Activated effector memory CD4-positive, alpha-beta T cell treated with anti-CD3 and anti-CD28 coated beads, Interleukin-2, amount 50 U/mL, for 16 hours (primary cell): ENCODE results near the gene CAPN7.

ENCODE experiments used
- DNase-seq: peaks from one replicate; pipeline ENCODE4 v3.0.0-alpha.2; 2020

The CAPN7 gene

DNA sequence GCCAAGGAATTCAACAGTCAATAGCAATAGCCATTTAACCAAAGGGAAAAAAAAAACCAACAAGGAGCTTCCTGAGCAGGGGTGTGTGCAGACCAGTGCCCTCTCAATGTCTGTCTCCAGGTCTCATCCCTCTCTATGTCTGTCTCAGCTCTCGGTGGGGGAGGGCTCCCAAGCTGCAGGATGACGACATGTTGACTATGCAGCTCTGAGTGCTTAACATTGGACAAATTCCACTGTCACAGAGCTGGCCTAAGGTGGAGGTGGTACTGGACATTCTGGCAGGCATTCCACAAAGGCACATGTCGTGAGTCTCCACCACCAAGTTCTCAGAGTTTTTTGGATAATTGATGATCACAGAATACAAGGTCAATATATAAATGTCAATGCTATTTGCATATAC, 2.0 kb upstream of the CAPN7 start:
- DNase-seq: no peak

GRCh38 chr3:15205482-15205933, 538 bp upstream of the CAPN7 start:
- no peak for DNase-seq

DNA sequence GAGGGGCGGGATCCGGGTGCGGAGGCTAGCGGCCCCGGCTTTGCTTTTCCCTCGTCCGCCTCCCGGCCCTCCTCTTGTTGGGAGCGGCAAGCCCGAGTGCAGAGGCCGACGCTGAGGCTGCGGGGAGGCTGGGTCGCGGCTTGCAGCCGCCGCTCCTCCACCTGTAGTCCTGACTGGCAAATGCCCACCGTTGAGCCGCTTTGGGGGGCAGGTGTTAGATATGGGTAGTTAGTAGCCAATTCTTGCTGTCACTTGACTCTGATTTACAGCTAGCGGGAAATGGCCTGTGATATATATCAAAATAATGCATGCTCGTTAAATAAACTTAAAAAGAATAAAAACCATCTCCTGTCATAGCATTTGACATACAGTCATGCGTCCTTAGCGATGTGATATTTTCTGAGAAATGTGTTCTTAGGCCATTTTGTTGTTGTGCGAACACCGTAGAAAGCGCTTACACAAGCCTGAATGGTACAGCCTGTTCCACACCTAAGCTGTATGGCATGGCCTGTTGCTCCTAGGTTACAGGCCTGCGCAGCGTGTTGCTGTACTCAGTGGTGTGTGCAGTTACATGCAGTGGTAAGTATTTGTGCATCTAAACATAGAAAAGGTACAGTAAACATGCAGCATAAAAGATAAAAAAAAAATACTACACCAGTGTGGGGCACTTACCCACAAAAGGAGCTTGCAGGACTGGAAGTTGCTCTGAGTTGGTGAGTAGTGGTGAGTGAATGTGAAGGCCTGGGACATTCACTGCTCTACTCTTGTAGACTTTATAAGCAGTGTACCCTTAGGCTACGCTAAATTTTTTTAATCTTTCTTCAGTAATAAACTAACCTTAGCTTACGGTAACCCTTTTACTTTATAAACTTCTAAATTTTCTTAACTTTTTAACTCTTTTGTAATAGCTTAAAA, 873 bp downstream of the CAPN7 start:
- DNase-seq: peak; percentile 68

DNA sequence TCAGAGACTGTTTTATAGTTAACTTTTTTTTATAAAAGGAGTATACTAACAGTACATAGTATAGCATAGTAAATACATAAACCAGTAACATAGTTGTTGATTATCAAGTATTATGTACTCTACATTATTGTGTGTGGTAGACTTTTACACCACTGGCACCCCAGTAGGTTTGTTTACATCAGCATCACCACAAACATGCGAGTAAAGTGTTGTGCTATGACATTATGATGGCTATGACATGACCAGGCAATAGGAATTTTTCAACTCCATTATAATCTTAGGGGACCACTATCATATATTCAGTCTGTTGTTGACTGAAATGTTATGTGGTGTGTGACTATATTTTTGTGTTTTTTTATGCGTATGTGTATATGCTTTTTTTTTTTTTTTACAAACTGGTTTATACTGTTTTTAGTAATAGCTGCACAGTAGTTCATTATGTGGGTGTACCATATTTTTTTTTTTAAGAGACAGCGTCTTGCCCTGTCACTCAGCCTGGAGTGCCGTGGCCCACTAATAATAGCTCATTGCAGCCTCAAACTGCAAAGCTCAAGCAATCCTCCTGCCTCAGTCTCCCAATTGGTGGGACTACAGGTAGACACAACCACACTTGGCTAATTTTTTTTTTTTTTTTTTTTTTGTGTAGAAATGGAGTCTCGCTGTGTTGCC, 1.9 kb downstream of the CAPN7 start:
- DNase-seq: no peak

- no peak for DNase-seq
Measured at GRCh38 chr3:15211937-15212336, 5.9 kb downstream of the CAPN7 start.

GRCh38 chr3:15214758-15215157, 8.7 kb downstream of the CAPN7 start:
- no peak for DNase-seq

GRCh38 chr3:15215996-15216395, 9.9 kb downstream of the CAPN7 start:
- no peak for DNase-seq

DNA sequence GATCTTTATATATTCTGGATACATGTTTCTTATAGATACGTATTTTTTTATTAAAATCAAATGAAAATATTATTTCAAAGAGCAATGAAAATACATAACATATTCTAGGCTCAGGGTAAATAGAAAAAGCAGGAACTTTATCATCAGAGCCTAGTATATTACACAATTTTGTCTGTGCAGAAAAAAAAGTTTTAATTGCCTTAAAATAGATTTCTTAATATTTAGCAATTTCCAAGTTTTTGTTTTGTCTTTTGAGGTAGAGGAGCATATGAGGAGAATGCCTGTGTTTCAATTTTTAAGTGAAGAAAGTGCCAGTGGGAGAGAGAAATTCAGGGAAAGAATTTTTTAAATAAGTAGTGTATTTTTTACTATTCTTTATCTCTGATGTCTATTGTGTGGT, 10.5 kb downstream of the CAPN7 start:
- no peak for DNase-seq

GRCh38 chr3:15217011-15217671, 11.1 kb downstream of the CAPN7 start:
- DNase-seq: no peak

DNA sequence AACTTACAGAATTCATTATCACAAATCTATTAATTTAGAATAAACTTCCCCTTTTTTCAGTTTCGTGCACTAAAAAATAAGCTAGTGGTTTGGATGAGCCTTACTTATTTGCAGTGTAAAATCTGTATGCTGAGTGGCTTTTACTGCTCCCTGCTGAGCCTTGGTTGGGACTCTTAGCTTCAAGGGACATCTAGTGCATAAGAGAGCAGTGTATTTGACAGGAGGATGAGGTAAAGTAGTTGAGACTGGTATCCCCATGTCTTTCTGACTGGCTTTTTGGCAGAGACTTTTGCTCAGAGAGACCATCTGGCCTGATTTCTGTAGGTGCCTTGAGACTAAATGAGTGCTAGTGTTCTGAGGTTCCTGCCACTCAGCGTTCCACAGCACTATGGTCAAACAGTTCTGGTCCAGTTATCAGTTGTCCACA, 11.8 kb downstream of the CAPN7 start:
- DNase-seq: no peak

- DNase-seq: no peak
Measured at GRCh38 chr3:15218689-15219088, 12.6 kb downstream of the CAPN7 start.

DNA sequence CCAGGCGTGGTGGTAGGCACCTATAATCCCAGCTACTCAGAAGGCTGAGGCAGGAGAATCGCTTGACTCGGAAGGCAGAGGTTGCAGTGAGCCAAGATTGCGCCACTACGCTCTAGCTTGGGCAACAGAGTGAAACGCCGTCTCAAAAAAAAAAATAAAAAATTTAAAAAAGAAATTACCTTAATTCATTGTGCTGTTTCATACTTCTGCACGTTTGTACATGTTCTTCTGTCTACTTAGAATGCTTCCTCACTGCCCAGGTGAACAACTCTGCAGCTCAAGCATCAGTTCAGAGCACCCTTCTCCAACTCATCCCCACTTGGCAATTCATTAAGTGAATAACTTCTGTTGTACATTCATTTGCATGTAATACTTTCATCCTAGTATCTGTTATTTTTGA, 14.0 kb downstream of the CAPN7 start:
- DNase-seq: no peak

DNA sequence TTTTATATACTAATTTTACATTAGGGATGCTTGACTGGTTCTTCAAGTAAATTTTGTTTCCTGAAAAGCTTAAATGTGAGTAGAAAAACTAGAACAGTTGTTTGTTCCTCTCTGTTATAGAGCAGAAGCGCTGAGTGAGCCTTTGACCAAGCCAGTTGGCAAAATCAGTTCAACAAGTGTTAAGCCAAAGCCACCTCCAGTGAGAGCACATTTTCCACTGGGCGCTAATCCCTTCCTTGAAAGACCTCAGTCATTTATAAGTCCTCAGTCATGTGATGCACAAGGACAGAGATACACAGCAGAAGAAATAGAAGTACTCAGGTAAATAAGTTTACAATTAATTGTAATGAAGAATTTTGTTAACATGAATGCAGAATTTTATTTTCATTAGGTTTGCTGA, 14.6 kb downstream of the CAPN7 start:
- no peak for DNase-seq

- no peak for DNase-seq
Measured at GRCh38 chr3:15221574-15222217, 15.7 kb downstream of the CAPN7 start.

DNA sequence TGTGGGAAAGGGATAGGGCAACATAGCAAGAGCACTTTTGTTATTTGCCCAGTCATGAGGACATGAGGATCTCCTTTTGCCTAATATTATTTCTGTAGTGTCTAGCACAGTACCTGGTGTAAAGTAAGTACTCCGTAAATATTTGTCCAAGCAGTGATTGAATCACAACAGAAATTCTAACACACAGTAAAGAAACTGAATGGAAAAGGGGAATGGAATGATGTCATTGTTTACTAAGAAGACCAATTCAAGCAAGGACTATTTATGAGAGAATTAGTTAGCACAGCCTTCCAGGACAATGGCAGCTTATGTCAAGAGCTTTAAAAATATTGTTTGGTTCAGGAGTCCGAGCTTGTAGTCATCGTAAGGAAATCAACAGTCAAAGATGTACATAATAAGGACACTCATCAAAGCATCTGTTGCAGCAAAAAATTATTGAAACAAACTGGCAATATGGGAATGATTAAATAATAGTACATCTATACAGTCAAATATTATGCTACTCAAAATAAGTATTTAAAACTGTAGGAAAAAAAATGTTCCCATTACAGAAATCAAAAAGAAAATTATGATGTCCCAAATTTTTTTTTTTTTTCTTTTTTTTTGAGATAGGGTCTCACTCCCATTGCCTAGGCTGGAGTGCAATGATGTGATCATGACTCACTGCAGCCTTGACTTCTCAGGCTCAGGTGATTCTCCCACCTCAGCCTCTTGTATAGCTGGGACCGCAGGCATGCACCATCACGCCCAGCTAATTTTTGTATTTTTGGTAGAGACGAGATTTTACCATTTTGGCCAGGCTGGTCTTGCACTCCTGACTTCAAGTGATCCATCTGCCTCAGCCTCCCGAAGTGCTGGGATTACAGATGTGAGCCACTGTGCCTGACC, 17.9 kb downstream of the CAPN7 start:
- DNase-seq: no peak

GRCh38 chr3:15228147-15228546, 22.1 kb downstream of the CAPN7 start:
- no peak for DNase-seq

DNA sequence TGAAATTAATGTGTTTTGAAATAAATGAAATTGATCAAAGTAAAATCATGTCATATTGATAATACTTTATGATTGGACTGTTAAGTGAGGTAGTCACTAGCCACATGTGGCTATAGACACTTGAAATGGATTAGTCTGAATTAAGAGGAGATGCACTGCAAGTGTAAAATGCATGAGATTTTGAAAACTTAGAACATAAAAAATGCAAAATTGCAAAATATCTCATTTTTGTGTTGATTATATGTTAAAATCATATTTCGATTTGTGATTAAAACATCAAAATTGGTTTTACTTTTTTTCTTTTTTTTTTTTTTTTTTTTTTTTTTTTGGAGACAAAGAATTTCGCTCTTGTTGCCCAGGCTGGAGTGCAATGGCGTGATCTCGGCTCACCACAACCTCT, 23.2 kb downstream of the CAPN7 start:
- no peak for DNase-seq

DNA sequence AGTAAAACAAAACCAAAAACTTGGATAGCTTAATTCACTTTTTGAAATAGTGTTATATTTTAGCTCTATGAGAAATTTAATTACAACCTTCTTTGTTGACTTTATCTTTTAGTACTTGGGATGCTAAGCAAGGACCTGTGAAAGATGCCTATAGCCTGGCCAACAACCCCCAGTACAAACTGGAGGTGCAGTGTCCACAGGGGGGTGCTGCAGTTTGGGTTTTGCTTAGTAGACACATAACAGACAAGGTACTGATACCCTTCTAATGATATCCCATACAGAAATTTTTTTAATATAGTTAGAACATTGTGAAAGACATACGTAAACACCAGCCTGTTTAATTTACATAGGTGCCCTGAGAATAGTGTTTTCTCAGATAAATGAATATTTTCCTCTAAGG, 35.3 kb downstream of the CAPN7 start:
- peak; percentile 80 for DNase-seq

GRCh38 chr3:15243822-15244482, 37.9 kb downstream of the CAPN7 start:
- no peak for DNase-seq

GRCh38 chr3:15246186-15246585, 40.1 kb downstream of the CAPN7 start:
- DNase-seq: no peak

GRCh38 chr3:15253023-15253697, 47.1 kb downstream of the CAPN7 start:
- no peak for DNase-seq
